ENCODE measurements around the gene ZNF324. TPM values are rescaled to one million over a fixed set of nuclear protein-coding genes. Genes with fewer than 3 reads are reported as not detected.
A peak's percentile ranks its signal among the peaks of the same experiment; 100 is the strongest.
"Not testable (repeated sequence)": the region's sequence is repeated elsewhere in the genome, so short reads cannot be mapped to it uniquely, and the experiment has no call there.

Gene ZNF324
- total and polyA plus RNA-seq, 2 experiments from 2014 or later, result 9.1 to 13.1 TPM

DNA sequence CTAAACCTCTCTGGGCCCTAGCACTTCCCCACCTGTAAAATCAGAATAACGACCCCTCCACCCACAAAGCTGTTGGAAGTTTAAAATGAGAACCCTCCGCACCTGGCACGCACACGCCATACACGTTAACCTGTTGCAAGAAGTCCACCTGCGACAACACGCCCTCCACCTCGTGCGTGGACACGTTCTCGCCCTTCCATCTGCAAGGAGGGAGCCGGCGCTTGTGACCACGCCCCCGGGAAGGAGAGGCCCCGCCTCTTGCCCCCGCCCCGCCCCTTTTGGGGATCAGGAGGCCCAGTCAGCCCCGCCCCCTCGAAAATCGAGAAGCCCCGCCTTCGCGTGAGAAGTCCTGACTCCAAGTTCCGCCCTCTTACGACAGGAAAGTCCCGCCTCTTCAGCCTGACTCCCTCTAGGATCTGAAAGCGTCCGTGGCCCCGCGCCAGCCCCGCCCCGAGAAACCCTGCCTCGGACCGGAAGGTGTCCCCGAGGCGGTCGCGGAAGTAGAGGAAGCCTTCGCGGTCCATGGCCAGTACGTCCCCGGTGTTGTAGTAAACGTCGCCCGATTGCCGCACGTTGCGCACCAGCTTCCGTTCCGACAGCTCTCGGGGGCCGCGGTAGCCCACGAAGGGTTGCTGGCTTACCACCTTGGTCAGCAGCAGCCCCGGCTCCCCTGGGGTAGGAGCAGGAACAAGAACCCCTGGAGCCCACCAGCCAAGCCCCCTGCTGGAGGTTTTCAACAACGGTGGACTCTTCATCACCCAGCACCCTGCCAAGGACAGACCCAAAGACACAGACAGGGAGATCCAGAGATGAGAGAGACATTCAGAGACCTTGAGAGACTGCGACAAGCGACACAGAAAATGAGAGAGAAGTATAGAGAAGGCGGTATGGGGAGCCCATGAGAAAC is 32.4 kb downstream of the ZNF324 start:
- Histone ChIP-seq H3K79me2 (no peaks in the 10 kb centered on the region), H3K27ac (peak overlapping the region; percentile 82), H4K20me1 (ENCODE audit: insufficient read depth, poor library complexity, severe bottlenecking) (no peaks in the 10 kb centered on the region), H3K27me3 (no peaks in the 10 kb centered on the region), H3K4me1 (ENCODE audit: insufficient read depth) (peaks cover 5% of the 10 kb centered on the region), H3K4me2 (peak overlapping the region; percentile 89), H3K9me2 (replicated peaks; ENCODE audit: insufficient read depth) (no peaks in the 10 kb centered on the region), H3K4me3 (peak overlapping the region; percentile 55), H3K36me3 (replicated peaks; ENCODE audit: insufficient read depth, low read depth) (no peaks in the 10 kb centered on the region), H2AFZ (peak overlapping the region; percentile 97), H3K9me3 (ENCODE audit: low read depth) (no peaks in the 10 kb centered on the region)
- 3% methylated on average over 55 of the region's 60 CpGs for WGBS (ENCODE audit: low lambda C conversion rate, missing lambda C conversion rate)
- no peak for TF ChIP-seq EZH2phosphoT487 (IDR thresholded peaks at IDR 0.05; ENCODE audit: low read depth, severe bottlenecking, unreplicated experiment)
- TF ChIP-seq, protein P1, sequence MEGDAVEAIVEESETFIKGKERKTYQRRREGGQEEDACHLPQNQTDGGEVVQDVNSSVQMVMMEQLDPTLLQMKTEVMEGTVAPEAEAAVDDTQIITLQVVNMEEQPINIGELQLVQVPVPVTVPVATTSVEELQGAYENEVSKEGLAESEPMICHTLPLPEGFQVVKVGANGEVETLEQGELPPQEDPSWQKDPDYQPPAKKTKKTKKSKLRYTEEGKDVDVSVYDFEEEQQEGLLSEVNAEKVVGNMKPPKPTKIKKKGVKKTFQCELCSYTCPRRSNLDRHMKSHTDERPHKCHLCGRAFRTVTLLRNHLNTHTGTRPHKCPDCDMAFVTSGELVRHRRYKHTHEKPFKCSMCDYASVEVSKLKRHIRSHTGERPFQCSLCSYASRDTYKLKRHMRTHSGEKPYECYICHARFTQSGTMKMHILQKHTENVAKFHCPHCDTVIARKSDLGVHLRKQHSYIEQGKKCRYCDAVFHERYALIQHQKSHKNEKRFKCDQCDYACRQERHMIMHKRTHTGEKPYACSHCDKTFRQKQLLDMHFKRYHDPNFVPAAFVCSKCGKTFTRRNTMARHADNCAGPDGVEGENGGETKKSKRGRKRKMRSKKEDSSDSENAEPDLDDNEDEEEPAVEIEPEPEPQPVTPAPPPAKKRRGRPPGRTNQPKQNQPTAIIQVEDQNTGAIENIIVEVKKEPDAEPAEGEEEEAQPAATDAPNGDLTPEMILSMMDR (IDR thresholded peaks at IDR 0.05; ENCODE audit: poor library complexity), result peak; percentile 20
- TF ChIP-seq EZH2 (IDR thresholded peaks at IDR 0.05; ENCODE audit: borderline replicate concordance), result no peak
- peak; percentile 100 for DNase-seq (ENCODE audit: low spot score)

DNA sequence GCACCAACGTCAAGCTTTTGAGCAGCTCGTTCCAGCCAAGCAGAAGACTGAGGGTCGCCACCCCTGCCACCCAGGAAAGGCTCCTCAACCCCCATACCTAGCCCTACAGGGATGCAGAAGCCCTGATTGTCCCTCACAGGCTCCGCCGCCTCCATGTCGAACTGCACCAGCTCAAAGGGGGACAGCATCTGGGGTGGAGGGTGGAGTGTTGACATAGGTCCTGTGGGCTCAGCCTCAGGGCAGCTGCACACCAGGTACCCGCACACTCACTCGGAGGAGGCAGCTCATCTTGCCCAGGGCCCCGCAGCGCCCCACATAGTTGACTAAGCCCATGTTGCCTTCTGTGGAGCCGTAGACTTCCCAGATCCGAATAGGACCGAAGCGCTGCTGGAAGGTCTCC is 33.4 kb downstream of the ZNF324 start:
- H3K4me2 ChIP-seq, result peak overlapping the region; percentile 89
- H3K9me3 ChIP-seq (ENCODE audit: low read depth), result no peaks in the 10 kb centered on the region
- WGBS (ENCODE audit: low lambda C conversion rate, missing lambda C conversion rate), result 97% methylated on average over 14 of the region's 14 CpGs
- no peak for DNase-seq (ENCODE audit: low spot score)
- no peak overlapping the region for H3K27ac ChIP-seq
- H3K9me2 ChIP-seq (replicated peaks; ENCODE audit: insufficient read depth), result no peaks in the 10 kb centered on the region
- H3K27me3 ChIP-seq, result no peaks in the 10 kb centered on the region
- no peaks in the 10 kb centered on the region for H3K79me2 ChIP-seq
- H3K4me3 ChIP-seq, result peak overlapping the region; percentile 55
- TF ChIP-seq EZH2 (IDR thresholded peaks at IDR 0.05; ENCODE audit: borderline replicate concordance), result no peak
- TF ChIP-seq, protein P1 (IDR thresholded peaks at IDR 0.05; ENCODE audit: poor library complexity), result no peak
- no peak for TF ChIP-seq EZH2phosphoT487 (IDR thresholded peaks at IDR 0.05; ENCODE audit: low read depth, severe bottlenecking, unreplicated experiment)
- peaks cover 5% of the 10 kb centered on the region for H3K4me1 ChIP-seq (ENCODE audit: insufficient read depth)
- H3K36me3 ChIP-seq (replicated peaks; ENCODE audit: insufficient read depth, low read depth), result no peaks in the 10 kb centered on the region
- H2AFZ ChIP-seq, result no peak overlapping the region
- no peaks in the 10 kb centered on the region for H4K20me1 ChIP-seq (ENCODE audit: insufficient read depth, poor library complexity, severe bottlenecking)

DNA sequence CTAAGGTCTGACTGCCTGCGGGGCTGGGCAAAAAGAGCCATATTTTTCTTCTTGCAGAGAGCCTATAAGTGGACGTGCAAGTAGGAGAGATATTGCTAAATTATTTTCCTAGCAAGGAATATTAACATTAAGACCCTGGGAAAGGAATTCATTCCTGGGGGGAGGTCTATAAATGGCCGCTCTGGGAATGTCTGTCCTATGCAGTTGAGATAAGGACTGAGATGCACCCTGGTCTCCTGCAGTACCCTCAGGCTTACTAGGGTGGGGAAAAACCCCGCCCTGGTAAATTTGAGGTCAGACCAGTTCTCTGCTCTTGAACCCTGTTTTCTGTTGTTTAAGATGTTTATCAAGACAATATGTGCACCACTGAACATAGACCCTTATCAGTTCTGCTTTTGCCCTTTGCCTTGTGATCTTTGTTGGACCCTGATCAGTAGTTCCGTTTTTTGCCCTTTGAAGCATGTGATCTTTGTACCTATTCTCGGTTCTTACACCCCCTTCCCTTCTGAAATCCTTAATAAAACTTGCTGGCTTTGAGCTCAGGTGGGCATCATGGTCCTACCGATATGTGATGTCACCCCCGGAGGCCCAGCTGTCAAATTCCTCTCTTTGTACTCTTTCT is 40.8 kb downstream of the ZNF324 start:
- not testable (repeated sequence) for H4K20me1 ChIP-seq (ENCODE audit: insufficient read depth, poor library complexity, severe bottlenecking); H3K36me3 ChIP-seq (replicated peaks; ENCODE audit: insufficient read depth, low read depth); H3K4me2 ChIP-seq; H3K4me1 ChIP-seq (ENCODE audit: insufficient read depth); H3K9me3 ChIP-seq (ENCODE audit: low read depth); H3K27me3 ChIP-seq; H3K9me2 ChIP-seq (replicated peaks; ENCODE audit: insufficient read depth); H2AFZ ChIP-seq; DNase-seq (ENCODE audit: low spot score); H3K27ac ChIP-seq; H3K4me3 ChIP-seq; H3K79me2 ChIP-seq
- 79% methylated on average over 8 of the region's 8 CpGs for WGBS (ENCODE audit: low lambda C conversion rate, missing lambda C conversion rate)

DNA sequence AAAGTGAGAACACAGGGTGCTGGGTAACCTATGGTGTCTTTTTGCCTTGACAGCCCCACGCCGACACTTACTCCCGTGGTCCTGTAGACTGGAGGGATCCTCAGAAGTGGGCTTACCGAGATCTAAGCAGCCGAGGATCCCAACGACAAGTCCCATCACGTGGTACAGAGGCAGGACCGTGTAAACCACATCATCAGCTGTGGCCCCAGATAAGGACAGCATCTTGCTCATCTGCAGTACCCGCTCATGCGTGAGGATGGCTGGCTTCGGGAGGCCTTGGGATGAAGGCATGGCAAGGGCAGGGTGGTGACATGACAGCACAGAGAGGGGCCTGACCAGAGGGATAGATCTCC is 42.8 kb downstream of the ZNF324 start:
- H3K79me2 ChIP-seq, result peaks cover 6% of the 10 kb centered on the region
- no peaks in the 10 kb centered on the region for H3K27me3 ChIP-seq
- peaks cover 10% of the 10 kb centered on the region for H3K4me1 ChIP-seq (ENCODE audit: insufficient read depth)
- H2AFZ ChIP-seq, result no peak overlapping the region
- H4K20me1 ChIP-seq (ENCODE audit: insufficient read depth, poor library complexity, severe bottlenecking), result no peaks in the 10 kb centered on the region
- DNase-seq (ENCODE audit: low spot score), result no peak
- no peaks in the 10 kb centered on the region for H3K9me2 ChIP-seq (replicated peaks; ENCODE audit: insufficient read depth)
- no peak overlapping the region for H3K4me3 ChIP-seq
- TF ChIP-seq EZH2phosphoT487 (IDR thresholded peaks at IDR 0.05; ENCODE audit: low read depth, severe bottlenecking, unreplicated experiment) (no peak), EZH2 (IDR thresholded peaks at IDR 0.05; ENCODE audit: borderline replicate concordance) (no peak)
- TF ChIP-seq, protein P1 (IDR thresholded peaks at IDR 0.05; ENCODE audit: poor library complexity), result no peak
- H3K36me3 ChIP-seq (replicated peaks; ENCODE audit: insufficient read depth, low read depth), result no peaks in the 10 kb centered on the region
- H3K4me2 ChIP-seq, result no peak overlapping the region
- 94% methylated on average over 11 of the region's 11 CpGs for WGBS (ENCODE audit: low lambda C conversion rate, missing lambda C conversion rate)
- H3K27ac ChIP-seq, result no peak overlapping the region
- no peaks in the 10 kb centered on the region for H3K9me3 ChIP-seq (ENCODE audit: low read depth)
